Measurements from ENCODE around the gene TSPAN9. TPM values are rescaled to one million over a fixed set of nuclear protein-coding genes. Genes with fewer than 3 reads are reported as not detected.

The TSPAN9 gene
- total and polyA plus RNA-seq, 2 of the 4 experiments (the other 2 are of a cell fraction): 17.7 to 39.1 TPM

- CTCF ChIA-PET: no interaction called here
- ATAC-seq (ENCODE audit: low read depth) (peak; percentile 29; the same call in 1 of the 2 replicates), DNase-seq (no peak)
- TF ChIP-seq RAD21 (IDR thresholded peaks at IDR 0.05; ENCODE audit: low read length): no peak
- TF ChIP-seq ELK1 (IDR thresholded peaks at IDR 0.05; ENCODE audit: borderline replicate concordance, low read depth, low read length): no peak
- no peak for TF ChIP-seq CTCF (conservative IDR thresholded peaks at IDR 0.05; ENCODE audit: low read depth, low read length)
- TF ChIP-seq CHD1 (IDR thresholded peaks at IDR 0.05; ENCODE audit: low read depth, low read length): no peak
- no peak for TF ChIP-seq NFE2L2 (IDR thresholded peaks at IDR 0.05; ENCODE audit: low read depth, low read length)
- TF ChIP-seq MAFK (IDR thresholded peaks at IDR 0.05; ENCODE audit: low read depth, low read length): no peak
- TF ChIP-seq CEBPB (IDR thresholded peaks at IDR 0.05; ENCODE audit: low read depth, low read length): no peak
- no peak for TF ChIP-seq BHLHE40 (IDR thresholded peaks at IDR 0.05; ENCODE audit: low read depth, low read length)
- TF ChIP-seq SMC3 (IDR thresholded peaks at IDR 0.05; ENCODE audit: low read depth, low read length): no peak
- TF ChIP-seq USF2 (IDR thresholded peaks at IDR 0.05; ENCODE audit: low read depth, low read length): no peak
- TF ChIP-seq FOS (IDR thresholded peaks at IDR 0.05; ENCODE audit: low read depth, low read length): no peak
- no peak for TF ChIP-seq MAZ (IDR thresholded peaks at IDR 0.05; ENCODE audit: borderline replicate concordance, low read depth, low read length)
- no peak for TF ChIP-seq RFX5 (IDR thresholded peaks at IDR 0.05; ENCODE audit: low read depth, low read length)
- no peak for TF ChIP-seq MXI1 (IDR thresholded peaks at IDR 0.05; ENCODE audit: borderline replicate concordance, low read depth, low read length)
Observed at GRCh38 chr12:3087758-3088650, 10.8 kb downstream of the TSPAN9 start.

More at GRCh38 chr12:3087758-3088650, 10.8 kb downstream of the TSPAN9 start:
- H4K91ac ChIP-seq (ENCODE audit: insufficient read depth, low read depth, low read length): no peak overlapping the region
- no peaks in the 10 kb centered on the region for H3K9me3 ChIP-seq (ENCODE audit: control insufficient read depth, insufficient read depth, low read length)
- no peak overlapping the region for H2AFZ ChIP-seq (replicated peaks; ENCODE audit: low read length, poor library complexity)
- no peak overlapping the region for H3K18ac ChIP-seq (ENCODE audit: low read depth, low read length)
- no peak overlapping the region for H3K4ac ChIP-seq (ENCODE audit: low read depth, low read length)
- no peak overlapping the region for H2AK9ac ChIP-seq (replicated peaks; ENCODE audit: low read depth, low read length, poor library complexity)
- no peak overlapping the region for H4K5ac ChIP-seq (ENCODE audit: low read depth, low read length)
- H3K27me3 ChIP-seq (ENCODE audit: control insufficient read depth, insufficient read depth, low read length): no peaks in the 10 kb centered on the region
- in situ Hi-C loops (cut with MboI; ENCODE audit: low sequenced_read_pairs) (no loop called here), dilution Hi-C loops (cut with HindIII; ENCODE audit: low sequenced_read_pairs, unreplicated experiment) (no loop called here), intact Hi-C loops (cut with micrococcal nuclease) (no loop called here)
- no peak overlapping the region for H3K56ac ChIP-seq (ENCODE audit: extremely low read depth, insufficient read depth, low read length)
- POLR2A ChIA-PET (ENCODE audit: unreplicated experiment): interaction anchor here (0.7 kb wide), 1 partner anchor 529 kb away, joined by 3 read pairs; no protein-coding TSS in a partner anchor
- H3K79me1 ChIP-seq (ENCODE audit: low read depth in 1 of 2, low read length in 2 of 2): peaks cover 6 to 30% of the 10 kb centered on the region in 2 experiments; a peak in 3 of 4 replicates
- H3K4me2 ChIP-seq (ENCODE audit: low read depth, low read length): no peak overlapping the region
- peaks cover 5% of the 10 kb centered on the region for H3K36me3 ChIP-seq (ENCODE audit: control insufficient read depth, insufficient read depth, low read length)
- no TSS peak for BruUV-seq (replicated peaks)
- peaks cover 9% of the 10 kb centered on the region; the same call in 1 of the 2 replicates for H3K9me1 ChIP-seq (ENCODE audit: insufficient read depth, low read length)
- peaks cover 7% of the 10 kb centered on the region for H4K20me1 ChIP-seq (ENCODE audit: insufficient read depth, low read length)
- H3K4me1 ChIP-seq (ENCODE audit: control insufficient read depth, insufficient read depth, low read length): no peaks in the 10 kb centered on the region
- no peak overlapping the region for H3K4me3 ChIP-seq (ENCODE audit: insufficient read depth, low read depth, low read length)
- H2BK20ac ChIP-seq (ENCODE audit: low read depth, low read length): no peak overlapping the region
- H3K14ac ChIP-seq (replicated peaks; ENCODE audit: low read depth, low read length): no peak overlapping the region
- H2BK120ac ChIP-seq (ENCODE audit: low read depth, low read length): no peak overlapping the region
- no peak overlapping the region for H4K8ac ChIP-seq (ENCODE audit: low read depth in 2 of 2, low read length in 2 of 2)
- no peak overlapping the region for H3K23ac ChIP-seq (ENCODE audit: low read depth, low read length)
- H2BK5ac ChIP-seq (ENCODE audit: low read depth, low read length, poor library complexity, severe bottlenecking): no peak overlapping the region
- H3K9ac ChIP-seq (ENCODE audit: low read depth, low read length): no peak overlapping the region
- H2BK15ac ChIP-seq (ENCODE audit: low read depth, low read length): no peak overlapping the region
- 94% methylated on average over 2 of the region's 11 CpGs; no CpG with 5 or more reads in 1 of the 2 experiments for WGBS, 2 experiments (ENCODE audit: extremely low coverage in 2 of 2, insufficient read length in 1 of 2)
- H3K27ac ChIP-seq (ENCODE audit: insufficient read depth, low read length): no peak overlapping the region
- no peak overlapping the region for H2AK5ac ChIP-seq (ENCODE audit: low read depth, low read length)
